MG63 (cell line): ENCODE data around the gene IMMT. TPM values are rescaled to one million over a fixed set of nuclear protein-coding genes. Genes with fewer than 3 reads are reported as not detected.
"Not testable (repeated sequence)": the region's sequence is repeated elsewhere in the genome, so short reads cannot be mapped to it uniquely, and the experiment has no call there.

Experiments
- DNase-seq: peaks from one replicate; pipeline ENCODE4 v3.0.0-alpha.2; 2020
- H3K27me3 ChIP-seq: fragments of 250-450 bp; sonication (Bioruptor Pico); 2 replicates; pipeline ENCODE4 v1.5.1; 2020; ENCODE audit warnings: mild to moderate bottlenecking, moderate library complexity
- H3K36me3 ChIP-seq: fragments of 250-450 bp; sonication (Bioruptor Pico); 2 replicates; pipeline ENCODE4 v1.5.1; 2020; ENCODE audit warnings: mild to moderate bottlenecking, moderate library complexity
- H3K4me3 ChIP-seq: fragments of 250-450 bp; sonication (Bioruptor Pico); 2 replicates; pipeline ENCODE4 v1.5.1; 2020; ENCODE audit warnings: mild to moderate bottlenecking, moderate library complexity
- H3K9me3 ChIP-seq: fragments of 250-450 bp; sonication (Bioruptor Pico); 2 replicates; pipeline ENCODE4 v1.5.1; 2020; ENCODE audit warnings: mild to moderate bottlenecking, moderate library complexity
- total RNA-seq: library from RNA; depleted of rRNA; stranded (reverse); fragments of >200 nt; shearing (Covaris generic); gene quantifications from 2 replicates; pipeline ENCODE4 v1.2.3, GENCODE V29; 2014; ENCODE audit warnings: low replicate concordance

The IMMT gene
- total RNA-seq, 1 experiment from 2014 or later: 57.5 TPM

GRCh38 chr2:86230961-86231360 is 35.7 kb upstream of the IMMT start:
- Histone ChIP-seq H3K4me3 (no peak overlapping the region), H3K27me3 (no peaks in the 10 kb centered on the region), H3K9me3 (no peaks in the 10 kb centered on the region), H3K36me3 (no peaks in the 10 kb centered on the region)
- no peak for DNase-seq

- no peaks in the 10 kb centered on the region for H3K36me3 ChIP-seq
- H3K9me3 ChIP-seq: no peaks in the 10 kb centered on the region
- no peak for DNase-seq
- H3K27me3 ChIP-seq: no peaks in the 10 kb centered on the region
- H3K4me3 ChIP-seq: no peak overlapping the region
Observed at GRCh38 chr2:86229221-86229620, 34.0 kb upstream of the IMMT start.

GRCh38 chr2:86228574-86228973 is 33.3 kb upstream of the IMMT start:
- not testable (repeated sequence) for DNase-seq, H3K36me3 ChIP-seq, H3K9me3 ChIP-seq, H3K4me3 ChIP-seq, H3K27me3 ChIP-seq

GRCh38 chr2:86227685-86228084 is 32.4 kb upstream of the IMMT start:
- Histone ChIP-seq H3K27me3 (no peaks in the 10 kb centered on the region), H3K4me3 (no peak overlapping the region), H3K36me3 (no peaks in the 10 kb centered on the region), H3K9me3 (no peaks in the 10 kb centered on the region)
- DNase-seq: no peak

- no peaks in the 10 kb centered on the region for H3K9me3 ChIP-seq
- DNase-seq: no peak
- H3K27me3 ChIP-seq: no peaks in the 10 kb centered on the region
- no peak overlapping the region for H3K4me3 ChIP-seq
- no peaks in the 10 kb centered on the region for H3K36me3 ChIP-seq
Observed at GRCh38 chr2:86226636-86227520, 31.6 kb upstream of the IMMT start.

- no peak for DNase-seq
- Histone ChIP-seq H3K9me3 (no peaks in the 10 kb centered on the region), H3K27me3 (no peaks in the 10 kb centered on the region), H3K4me3 (no peak overlapping the region), H3K36me3 (no peaks in the 10 kb centered on the region)
Observed at GRCh38 chr2:86226070-86226469, 30.8 kb upstream of the IMMT start.

- H3K9me3 ChIP-seq: no peaks in the 10 kb centered on the region
- DNase-seq: no peak
- H3K27me3 ChIP-seq: no peaks in the 10 kb centered on the region
- no peak overlapping the region for H3K4me3 ChIP-seq
- H3K36me3 ChIP-seq: no peaks in the 10 kb centered on the region
Observed at GRCh38 chr2:86225581-86225980, 30.3 kb upstream of the IMMT start.

- Histone ChIP-seq H3K27me3 (no peaks in the 10 kb centered on the region), H3K4me3 (no peak overlapping the region), H3K9me3 (no peaks in the 10 kb centered on the region), H3K36me3 (no peaks in the 10 kb centered on the region)
- DNase-seq: no peak
Observed at GRCh38 chr2:86224645-86225355, 29.5 kb upstream of the IMMT start.

- Histone ChIP-seq H3K4me3 (no peak overlapping the region), H3K27me3 (no peaks in the 10 kb centered on the region), H3K36me3 (no peaks in the 10 kb centered on the region), H3K9me3 (no peaks in the 10 kb centered on the region)
- no peak for DNase-seq
Observed at GRCh38 chr2:86223927-86224560, 28.8 kb upstream of the IMMT start.

- H3K36me3 ChIP-seq: no peaks in the 10 kb centered on the region
- no peaks in the 10 kb centered on the region for H3K9me3 ChIP-seq
- DNase-seq: peak; percentile 67
- H3K4me3 ChIP-seq: no peak overlapping the region
- H3K27me3 ChIP-seq: no peaks in the 10 kb centered on the region
Observed at GRCh38 chr2:86223140-86223926, 28.1 kb upstream of the IMMT start.

- H3K9me3 ChIP-seq: no peaks in the 10 kb centered on the region
- no peak overlapping the region for H3K4me3 ChIP-seq
- H3K27me3 ChIP-seq: no peaks in the 10 kb centered on the region
- DNase-seq: peak; percentile 26
- H3K36me3 ChIP-seq: no peaks in the 10 kb centered on the region
Observed at GRCh38 chr2:86221066-86221684, 25.9 kb upstream of the IMMT start.

GRCh38 chr2:86219896-86220295 is 24.6 kb upstream of the IMMT start:
- H3K36me3 ChIP-seq: no peaks in the 10 kb centered on the region
- H3K9me3 ChIP-seq: no peaks in the 10 kb centered on the region
- H3K4me3 ChIP-seq: no peak overlapping the region
- H3K27me3 ChIP-seq: no peaks in the 10 kb centered on the region
- no peak for DNase-seq

GRCh38 chr2:86218124-86218523 is 22.9 kb upstream of the IMMT start:
- Histone ChIP-seq H3K4me3 (no peak overlapping the region), H3K27me3 (no peaks in the 10 kb centered on the region), H3K36me3 (peaks cover 9% of the 10 kb centered on the region), H3K9me3 (no peaks in the 10 kb centered on the region)
- DNase-seq: no peak

GRCh38 chr2:86216575-86217555 is 21.6 kb upstream of the IMMT start:
- no peaks in the 10 kb centered on the region for H3K27me3 ChIP-seq
- no peak overlapping the region for H3K4me3 ChIP-seq
- H3K36me3 ChIP-seq: peaks cover 12% of the 10 kb centered on the region
- no peak for DNase-seq
- no peaks in the 10 kb centered on the region for H3K9me3 ChIP-seq

- no peak for DNase-seq
- Histone ChIP-seq H3K27me3 (no peaks in the 10 kb centered on the region), H3K9me3 (no peaks in the 10 kb centered on the region), H3K36me3 (peaks cover 30% of the 10 kb centered on the region), H3K4me3 (no peak overlapping the region)
Observed at GRCh38 chr2:86214503-86214832, 19.2 kb upstream of the IMMT start.
